GM18867 (cell line): Measurements from ENCODE around the gene MYMX.
A peak's percentile ranks its signal among the peaks of the same experiment; 100 is the strongest.
"Not testable (repeated sequence)": the region's sequence is repeated elsewhere in the genome, so short reads cannot be mapped to it uniquely, and the experiment has no call there.

Experiments used
- ATAC-seq: cut with Tn5 transposase; IDR thresholded peaks from one replicate; pipeline ENCODE4 v1.9.1; 2021; ENCODE audit warnings: mild to moderate bottlenecking, moderate library complexity; ENCODE audit not compliant: unreplicated experiment

MYMX gene

DNA sequence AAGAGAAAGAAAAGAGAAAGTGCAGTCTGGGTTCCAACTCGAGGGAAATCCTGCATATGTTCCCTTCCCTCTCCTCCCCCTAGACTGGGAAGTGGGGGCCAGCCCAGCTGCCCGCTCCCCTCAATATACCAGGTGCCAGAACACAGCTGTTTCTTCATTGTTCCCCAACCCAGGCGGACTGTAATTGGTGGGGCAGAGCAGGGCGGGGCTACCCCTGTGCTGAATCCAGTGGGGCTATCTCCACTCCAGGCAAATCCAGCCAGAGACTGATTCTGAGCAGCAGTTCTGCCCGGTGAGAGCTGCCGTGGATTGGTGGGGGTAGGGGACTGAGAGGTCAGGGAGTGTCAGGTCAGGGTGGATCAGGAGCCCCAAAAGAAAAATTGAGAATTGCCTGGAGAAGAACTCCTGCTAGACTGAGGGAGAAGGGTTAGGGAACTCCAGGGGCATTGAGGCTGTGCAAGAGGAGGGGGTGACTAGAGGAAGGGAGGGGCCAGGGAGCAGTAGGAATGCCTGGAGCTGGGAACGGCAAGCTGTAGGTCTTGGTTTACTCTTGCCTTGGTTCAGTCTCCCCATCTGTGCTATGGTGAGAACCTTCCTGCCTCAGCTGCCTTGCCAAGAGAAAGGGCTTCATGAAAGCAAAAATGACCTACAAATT is at the start of gene MYMX:
MYMX (plus strand) TSS at position 250 of the 655 bp plus-strand sequence. CDS start 546 bp downstream, outside the sequence.
- no peak for ATAC-seq

DNA sequence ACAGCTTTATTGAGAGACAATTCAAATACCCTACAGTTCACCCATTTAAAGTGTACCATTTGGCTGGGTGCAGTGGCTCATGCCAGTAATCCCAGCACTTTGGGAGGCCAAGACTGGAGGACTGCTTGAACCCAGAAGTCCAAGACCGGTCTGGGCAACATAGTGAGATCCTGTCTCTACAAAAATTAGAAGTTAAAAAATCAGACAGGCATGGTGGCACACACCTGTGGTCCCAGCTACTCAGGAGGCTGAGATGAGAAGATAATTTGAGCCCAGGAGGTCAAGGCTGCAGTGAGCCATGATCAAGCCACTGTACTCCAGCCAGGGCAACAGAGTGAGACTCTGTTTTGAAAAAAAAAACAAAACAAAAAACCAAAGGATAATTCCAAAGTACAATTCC is 49.2 kb upstream of the MYMX start:
- ATAC-seq, result no peak

DNA sequence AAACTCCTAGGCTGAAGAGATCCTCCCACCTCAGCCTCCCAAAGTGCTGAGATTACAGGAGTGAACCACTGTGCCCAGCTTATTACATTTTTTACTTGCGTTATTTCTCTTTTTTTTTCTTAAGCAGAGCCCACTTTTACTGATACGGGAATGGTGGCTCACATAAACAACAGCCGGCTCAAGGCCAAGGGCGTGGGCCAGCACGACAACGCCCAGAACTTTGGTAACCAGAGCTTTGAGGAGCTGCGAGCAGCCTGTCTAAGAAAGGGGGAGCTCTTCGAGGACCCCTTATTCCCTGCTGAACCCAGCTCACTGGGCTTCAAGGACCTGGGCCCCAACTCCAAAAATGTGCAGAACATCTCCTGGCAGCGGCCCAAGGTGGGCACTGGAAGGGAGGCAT is 47.6 kb upstream of the MYMX start:
- no peak for ATAC-seq

DNA sequence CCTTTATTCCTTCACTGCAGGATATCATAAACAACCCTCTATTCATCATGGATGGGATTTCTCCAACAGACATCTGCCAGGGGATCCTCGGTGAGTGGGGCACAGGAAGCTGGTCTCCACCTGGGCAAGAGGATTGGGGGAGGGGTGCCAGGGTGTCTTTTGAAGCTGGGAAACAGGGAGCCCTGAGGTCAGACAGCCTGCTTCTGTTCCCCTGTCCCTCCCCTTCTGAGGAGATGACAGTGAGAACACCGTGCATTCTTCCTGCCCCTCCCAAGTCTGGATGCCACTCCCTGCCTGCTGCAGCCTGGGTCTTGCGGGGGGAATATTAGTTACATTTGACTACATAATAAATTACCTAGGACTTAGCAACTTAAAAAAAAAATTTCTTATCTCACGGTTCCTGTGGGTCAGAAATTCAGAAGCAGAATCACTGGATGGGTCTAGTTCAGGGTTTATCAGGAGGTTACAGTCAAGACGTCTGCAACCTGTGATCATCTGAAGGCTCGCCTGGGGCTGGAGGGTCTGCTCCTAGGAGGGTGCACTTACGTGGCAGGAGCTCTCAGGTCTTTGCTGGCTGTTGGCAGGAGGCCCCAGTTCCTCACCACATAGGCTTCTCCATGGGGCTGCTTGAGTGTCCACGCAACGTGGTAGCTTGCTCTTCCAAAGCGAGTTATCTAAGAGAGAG is 46.7 kb upstream of the MYMX start:
- no peak for ATAC-seq

DNA sequence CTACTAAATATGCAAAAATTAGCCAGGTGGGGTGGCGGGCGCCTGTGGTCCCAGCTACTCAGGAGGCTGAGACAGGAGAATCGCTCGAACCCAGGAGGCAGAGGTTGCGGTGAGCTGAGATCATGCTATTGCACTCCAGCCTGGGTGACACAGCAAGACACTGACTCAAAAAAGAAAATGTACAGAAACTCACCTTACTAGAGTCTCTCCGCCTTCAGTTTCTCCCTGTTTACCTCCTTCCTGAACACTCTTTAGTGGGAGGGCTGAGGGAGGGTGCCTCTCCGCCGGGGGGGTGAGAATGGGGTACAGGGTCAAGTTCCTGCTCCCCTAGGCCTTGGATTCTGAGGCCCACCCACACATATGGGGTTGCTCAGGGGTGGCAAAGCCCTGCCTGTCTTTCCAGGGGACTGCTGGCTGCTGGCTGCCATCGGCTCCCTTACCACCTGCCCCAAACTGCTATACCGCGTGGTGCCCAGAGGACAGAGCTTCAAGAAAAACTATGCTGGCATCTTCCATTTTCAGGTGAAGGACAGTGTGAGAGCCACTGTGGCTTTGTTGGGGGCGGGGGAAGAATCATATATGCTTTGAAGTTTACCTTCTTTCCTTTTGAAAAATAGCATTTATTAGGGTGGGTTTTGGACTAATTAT is 44.7 kb upstream of the MYMX start:
- no peak for ATAC-seq

DNA sequence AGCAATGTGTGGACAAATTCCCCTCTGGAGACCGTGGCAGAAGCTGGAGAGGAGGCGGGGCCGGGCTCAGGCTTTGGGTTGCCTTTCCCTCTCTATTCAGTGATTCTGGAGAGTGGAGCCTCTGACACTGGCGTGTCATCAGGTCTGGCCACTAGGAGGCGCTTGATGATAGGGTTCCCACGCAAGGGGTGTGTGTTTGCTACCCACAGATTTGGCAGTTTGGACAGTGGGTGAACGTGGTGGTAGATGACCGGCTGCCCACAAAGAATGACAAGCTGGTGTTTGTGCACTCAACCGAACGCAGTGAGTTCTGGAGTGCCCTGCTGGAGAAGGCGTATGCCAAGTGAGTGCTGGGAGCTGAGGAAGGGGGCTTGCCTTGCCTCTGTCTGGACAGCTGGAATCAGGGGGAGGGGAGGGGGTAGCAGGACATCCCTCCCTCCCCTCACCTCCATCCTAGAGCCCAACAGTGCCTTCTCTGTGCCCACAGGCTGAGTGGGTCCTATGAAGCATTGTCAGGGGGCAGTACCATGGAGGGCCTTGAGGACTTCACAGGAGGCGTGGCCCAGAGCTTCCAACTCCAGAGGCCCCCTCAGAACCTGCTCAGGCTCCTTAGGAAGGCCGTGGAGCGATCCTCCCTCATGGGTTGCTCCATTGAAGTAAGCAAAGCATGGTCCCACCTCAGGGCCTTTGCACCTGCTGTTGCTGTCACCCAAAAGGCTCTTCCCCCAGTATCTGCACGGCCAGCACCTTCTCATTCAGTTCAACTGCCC is 43.8 kb upstream of the MYMX start:
- peak; percentile 59 for ATAC-seq

DNA sequence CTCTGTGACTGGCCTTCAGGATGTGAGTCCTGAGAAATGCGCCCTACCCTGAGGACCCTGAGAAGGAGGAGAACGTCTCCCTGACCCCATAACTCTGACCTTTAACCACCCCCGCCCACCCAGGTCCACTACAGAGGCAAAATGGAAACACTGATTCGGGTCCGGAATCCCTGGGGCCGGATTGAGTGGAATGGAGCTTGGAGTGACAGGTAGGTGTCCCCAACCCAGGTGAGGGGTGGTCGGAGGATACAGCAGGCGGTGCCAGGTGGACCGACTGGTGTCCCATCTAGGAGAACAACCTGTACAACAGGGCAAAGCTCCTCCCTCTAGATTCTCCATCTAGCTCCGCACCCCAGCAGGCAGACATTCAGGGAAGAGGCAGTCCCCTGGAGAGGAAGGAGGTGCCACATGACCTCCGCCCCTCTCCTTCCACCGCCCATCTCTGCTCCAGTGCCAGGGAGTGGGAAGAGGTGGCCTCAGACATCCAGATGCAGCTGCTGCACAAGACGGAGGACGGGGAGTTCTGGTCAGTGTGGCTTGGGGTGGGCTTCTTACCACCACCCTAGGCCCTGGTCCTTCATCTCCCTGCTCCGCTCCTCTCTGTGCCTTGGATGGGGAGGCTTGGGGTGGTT is 40.5 kb upstream of the MYMX start:
- no peak for ATAC-seq

DNA sequence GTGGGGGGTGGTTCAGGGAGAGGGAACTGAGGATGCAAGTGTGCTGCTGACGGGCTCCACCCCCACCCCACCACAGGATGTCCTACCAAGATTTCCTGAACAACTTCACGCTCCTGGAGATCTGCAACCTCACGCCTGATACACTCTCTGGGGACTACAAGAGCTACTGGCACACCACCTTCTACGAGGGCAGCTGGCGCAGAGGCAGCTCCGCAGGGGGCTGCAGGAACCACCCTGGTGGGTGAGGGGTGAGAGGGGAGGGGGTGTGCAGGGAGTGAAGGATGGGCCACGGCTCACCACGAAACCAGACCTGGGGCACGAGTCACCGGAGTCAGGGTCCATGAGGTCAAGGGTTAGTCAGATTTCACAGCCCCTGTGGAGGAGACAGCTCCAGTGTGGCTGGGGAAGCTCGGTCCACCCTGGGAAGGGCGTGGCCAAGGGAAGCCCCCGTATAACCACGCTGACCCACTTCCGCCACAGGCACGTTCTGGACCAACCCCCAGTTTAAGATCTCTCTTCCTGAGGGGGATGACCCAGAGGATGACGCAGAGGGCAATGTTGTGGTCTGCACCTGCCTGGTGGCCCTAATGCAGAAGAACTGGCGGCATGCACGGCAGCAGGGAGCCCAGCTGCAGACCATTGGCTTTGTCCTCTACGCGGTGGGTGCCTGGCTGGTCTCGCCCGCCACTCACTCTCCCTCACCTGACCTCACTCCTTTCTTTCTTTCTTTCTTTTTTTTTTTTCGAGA is 39.8 kb upstream of the MYMX start:
- ATAC-seq, result no peak

DNA sequence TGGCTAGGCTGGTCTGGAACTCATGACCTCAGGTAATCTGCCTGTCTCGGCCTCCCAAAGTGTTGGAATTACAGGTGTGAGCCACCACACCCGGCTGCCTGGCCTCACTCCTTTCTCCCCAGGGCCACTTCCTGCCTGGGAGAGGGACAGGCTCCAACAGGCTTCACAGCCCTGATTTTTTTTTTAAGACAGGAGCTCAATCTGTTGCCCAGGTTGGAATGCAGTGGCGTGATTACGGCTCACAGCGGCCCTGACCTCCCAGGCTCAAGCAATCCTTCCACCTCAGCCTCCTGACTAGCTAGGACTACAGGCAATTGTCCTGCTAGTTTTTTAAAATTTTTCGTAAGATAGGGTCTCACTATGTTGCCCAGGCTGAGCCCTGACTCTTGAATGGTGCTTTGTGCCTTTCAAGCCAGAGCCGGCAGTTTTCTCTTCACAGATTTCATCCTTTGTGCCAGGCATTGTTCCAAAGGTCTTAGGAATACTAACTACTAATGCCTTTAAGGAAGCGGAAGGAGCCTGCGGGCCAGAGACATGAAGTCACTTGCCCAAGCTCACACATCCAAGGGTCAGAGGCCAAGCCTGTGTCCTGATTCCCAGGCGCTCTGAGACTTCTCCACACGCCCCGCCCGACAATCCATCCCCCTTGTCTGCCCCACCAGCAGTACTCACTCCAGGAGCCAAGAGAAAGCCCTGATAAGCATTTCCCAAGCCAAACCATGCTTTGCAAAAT is 38.9 kb upstream of the MYMX start:
- ATAC-seq, result no peak

DNA sequence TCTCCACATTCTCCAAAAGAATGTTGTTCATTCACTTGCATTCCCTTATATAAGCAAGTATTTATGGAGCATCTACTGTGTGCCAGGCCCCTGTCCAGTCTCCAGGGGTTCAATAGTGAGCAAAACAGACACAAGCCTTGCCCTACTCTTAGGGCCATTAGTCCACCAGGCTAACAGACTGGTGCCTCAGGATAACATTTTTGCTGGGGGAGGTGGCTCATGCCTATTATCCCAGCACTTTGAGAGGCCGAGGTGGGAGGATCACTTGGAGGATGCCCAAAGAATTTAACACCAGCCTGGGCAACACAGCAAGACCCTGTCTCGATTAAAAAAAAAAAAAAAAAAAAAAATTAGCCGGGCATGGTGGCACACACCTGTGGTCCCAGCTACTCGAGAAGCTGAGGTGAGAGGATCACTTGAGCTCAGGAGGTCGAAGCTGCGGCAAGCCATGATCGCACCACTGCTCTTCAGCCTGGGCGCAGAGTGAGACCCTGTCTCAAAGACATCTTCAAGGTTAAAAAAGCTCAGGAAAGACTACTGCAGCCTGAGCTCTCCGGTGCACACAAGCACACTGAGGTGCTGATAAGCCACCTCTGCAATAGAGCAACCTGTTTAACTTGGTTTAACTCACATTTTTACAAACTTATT is 38.2 kb upstream of the MYMX start:
- ATAC-seq, result no peak

DNA sequence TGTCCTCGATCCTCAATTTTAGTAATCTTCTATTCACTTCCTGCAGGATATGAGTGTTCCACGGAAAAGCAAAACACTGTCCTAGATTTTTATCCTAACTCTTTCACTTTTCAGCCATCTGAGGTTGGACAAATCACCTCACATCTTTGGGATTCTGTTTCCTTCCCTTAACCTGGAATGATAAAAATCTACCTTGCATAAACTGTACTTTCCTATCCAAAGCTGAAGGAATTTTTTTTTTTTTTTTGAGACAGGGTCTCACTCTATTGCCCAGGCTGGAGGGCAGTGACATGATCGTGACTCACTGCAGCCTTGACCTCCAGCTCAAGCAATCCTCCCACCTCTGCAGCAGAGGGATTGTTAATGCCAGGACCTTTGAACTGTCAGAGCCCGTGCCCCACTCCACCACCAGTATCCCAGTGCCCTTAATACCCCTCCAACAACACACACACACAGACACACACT is 37.6 kb upstream of the MYMX start:
- ATAC-seq, result no peak

DNA sequence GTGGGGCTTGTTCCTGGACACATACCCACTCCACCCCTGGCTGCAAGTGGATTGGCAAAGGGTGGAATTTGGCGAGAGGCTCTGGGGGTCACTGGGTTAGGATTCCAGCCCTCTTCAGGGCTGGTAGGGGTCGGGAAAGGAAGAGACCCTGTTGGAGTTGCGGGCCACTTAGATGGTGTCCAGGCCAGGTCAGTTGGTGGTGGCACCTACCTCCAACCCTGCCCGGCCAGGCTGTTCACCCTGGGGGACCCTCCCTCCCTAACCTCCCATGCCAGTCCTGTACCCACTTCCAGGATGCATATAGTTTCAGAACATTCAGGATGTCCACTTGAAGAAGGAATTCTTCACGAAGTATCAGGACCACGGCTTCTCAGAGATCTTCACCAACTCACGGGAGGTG is 37.1 kb upstream of the MYMX start:
- no peak for ATAC-seq

DNA sequence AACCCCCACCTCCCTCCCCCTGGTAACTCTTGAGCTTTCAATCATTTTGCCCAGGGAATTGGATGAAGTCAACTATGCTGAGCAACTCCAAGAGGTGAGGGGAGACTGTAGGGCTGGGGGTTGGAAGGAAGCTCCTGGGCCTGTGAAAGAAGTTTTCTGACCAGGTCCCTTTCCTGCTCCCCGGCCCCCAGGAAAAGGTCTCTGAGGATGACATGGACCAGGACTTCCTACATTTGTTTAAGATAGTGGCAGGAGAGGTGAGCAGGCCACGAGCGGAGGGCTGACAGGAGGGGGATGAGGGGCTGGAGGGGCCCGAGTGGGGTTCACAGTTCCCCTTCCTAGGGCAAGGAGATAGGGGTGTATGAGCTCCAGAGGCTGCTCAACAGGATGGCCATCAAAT is 36.3 kb upstream of the MYMX start:
- no peak for ATAC-seq

DNA sequence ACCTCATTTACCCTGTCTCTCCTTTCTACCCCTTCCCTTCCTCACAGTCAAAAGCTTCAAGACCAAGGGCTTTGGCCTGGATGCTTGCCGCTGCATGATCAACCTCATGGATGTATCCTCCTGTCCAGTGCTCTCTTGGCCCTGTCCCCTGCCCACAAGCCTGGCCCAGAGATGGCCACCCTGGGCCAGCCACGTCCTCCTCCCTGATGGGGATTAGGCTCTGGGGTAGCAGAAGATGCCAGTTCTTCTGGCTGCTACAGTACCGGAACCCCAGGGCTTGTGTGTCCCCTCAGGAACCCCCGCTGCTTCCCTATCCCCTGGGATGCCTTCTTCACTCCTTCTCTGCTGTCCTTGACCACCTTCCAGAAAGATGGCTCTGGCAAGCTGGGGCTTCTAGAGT is 35.8 kb upstream of the MYMX start:
- ATAC-seq, result no peak

DNA sequence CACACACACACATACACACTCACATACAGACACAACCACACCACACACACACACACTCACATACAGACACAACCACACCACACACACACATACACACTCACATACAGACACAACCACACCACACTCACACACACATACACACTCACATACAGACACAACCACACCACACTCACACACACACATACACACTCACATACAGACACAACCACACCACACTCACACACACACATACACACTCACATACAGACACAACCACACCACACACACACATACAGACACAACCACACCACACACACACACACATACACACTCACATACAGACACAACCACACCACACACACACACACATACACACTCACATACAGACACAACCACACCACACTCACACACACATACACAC is 34.9 kb upstream of the MYMX start:
- ATAC-seq, result not testable (repeated sequence)

DNA sequence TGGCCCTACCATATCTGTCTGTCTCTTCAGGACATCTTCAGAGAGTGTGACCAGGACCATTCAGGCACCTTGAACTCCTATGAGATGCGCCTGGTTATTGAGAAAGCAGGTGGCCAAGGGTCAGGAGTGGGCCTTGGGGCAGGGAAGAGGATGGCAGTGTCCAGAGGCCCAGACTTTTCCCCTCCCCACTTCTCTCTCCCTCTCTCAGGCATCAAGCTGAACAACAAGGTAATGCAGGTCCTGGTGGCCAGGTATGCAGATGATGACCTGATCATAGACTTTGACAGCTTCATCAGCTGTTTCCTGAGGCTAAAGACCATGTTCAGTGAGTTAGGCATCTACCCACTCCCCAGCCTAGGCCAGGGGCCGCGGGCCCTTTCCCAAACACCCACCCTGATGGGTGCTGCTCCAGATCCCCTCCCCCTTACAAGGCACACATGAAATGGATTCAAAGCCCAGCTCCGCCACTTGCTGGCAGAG is 33.8 kb upstream of the MYMX start:
- no peak for ATAC-seq

DNA sequence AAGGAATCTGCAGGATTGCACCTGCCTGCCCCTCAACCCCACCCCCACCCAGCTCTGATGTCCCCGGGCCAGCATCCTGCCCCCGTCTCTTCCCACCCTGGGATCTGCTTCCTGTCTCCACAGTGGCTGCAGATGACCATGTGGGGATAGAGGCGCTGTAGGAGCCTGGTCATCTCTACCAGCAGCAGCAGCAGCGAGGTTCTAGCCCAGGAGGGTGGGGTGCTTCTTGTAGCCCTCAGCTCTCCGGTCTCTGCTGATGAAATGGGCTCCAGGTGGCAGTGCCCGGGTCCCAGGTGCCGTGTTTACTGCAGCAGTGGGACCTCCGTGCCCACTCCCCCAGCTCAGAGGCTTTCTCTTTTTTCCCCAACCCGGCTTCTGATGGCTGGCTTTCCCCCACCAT is 32.9 kb upstream of the MYMX start:
- no peak for ATAC-seq

DNA sequence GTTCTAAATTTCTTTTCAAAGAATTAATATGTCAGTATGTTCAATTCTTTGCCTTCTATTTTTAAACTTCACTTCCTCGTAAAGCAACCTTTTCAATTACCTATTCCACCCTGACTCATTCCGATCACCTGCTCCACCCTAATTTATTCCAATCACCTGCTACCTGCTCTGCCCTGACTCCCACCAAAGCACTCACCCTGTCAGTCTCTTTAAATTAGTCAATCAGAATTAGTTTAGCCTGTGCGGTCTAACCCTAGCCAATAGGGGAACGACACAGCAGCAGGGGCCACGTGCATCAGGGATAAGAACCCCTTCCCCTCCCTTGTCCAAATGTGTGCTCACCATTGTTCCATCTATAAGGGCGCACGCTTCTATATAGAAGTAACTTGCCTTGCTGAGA is 31.4 kb upstream of the MYMX start:
- ATAC-seq, result not testable (repeated sequence)
